Activated effector memory CD4-positive, alpha-beta T cell treated with Interleukin-2 at 50 U/mL for 16 hours (primary cell): Measurements from ENCODE around the gene GCNT3.
A peak's percentile ranks its signal among the peaks of the same experiment; 100 is the strongest.
"Not testable (repeated sequence)": the region's sequence is repeated elsewhere in the genome, so short reads cannot be mapped to it uniquely, and the experiment has no call there.

Source experiments
- DNase-seq: peaks from one replicate; pipeline ENCODE4 v3.0.0-alpha.2; 2020

Gene GCNT3

GRCh38 chr15:59618406-59618805 lies 6.8 kb downstream of the GCNT3 start:
- DNase-seq: no peak

GRCh38 chr15:59622289-59622688 lies 10.7 kb downstream of the GCNT3 start:
- no peak for DNase-seq

- DNase-seq: no peak
Measured at GRCh38 chr15:59632714-59633113, 21.1 kb downstream of the GCNT3 start.

- no peak for DNase-seq
Measured at GRCh38 chr15:59636184-59636583, 24.6 kb downstream of the GCNT3 start.

GRCh38 chr15:59637507-59637906 lies 25.9 kb downstream of the GCNT3 start:
- DNase-seq: not testable (repeated sequence)

GRCh38 chr15:59642351-59642750 lies 30.8 kb downstream of the GCNT3 start:
- DNase-seq: no peak

- no peak for DNase-seq
Measured at GRCh38 chr15:59644756-59645155, 33.2 kb downstream of the GCNT3 start.

GRCh38 chr15:59645812-59646211 lies 34.2 kb downstream of the GCNT3 start:
- not testable (repeated sequence) for DNase-seq

- no peak for DNase-seq
Measured at GRCh38 chr15:59646277-59646676, 34.7 kb downstream of the GCNT3 start.

GRCh38 chr15:59647085-59647484 lies 35.5 kb downstream of the GCNT3 start:
- no peak for DNase-seq

- DNase-seq: no peak
Measured at GRCh38 chr15:59649603-59650002, 38.0 kb downstream of the GCNT3 start.

GRCh38 chr15:59654046-59654445 lies 42.5 kb downstream of the GCNT3 start:
- DNase-seq: no peak

GRCh38 chr15:59656897-59657634 lies 45.5 kb downstream of the GCNT3 start, which contains the start of gene GTF2A2:
Gene GTF2A2, minus strand, starts transcription at chr15:59657515. Its CDS starts 5,238 bp downstream, at chr15:59652277.
- DNase-seq: peak; percentile 88

GRCh38 chr15:59657635-59658125 lies 46.1 kb downstream of the GCNT3 start:
- DNase-seq: no peak

GRCh38 chr15:59659366-59659765 lies 47.8 kb downstream of the GCNT3 start:
- DNase-seq: no peak

- DNase-seq: no peak
Measured at GRCh38 chr15:59662260-59662659, 50.7 kb downstream of the GCNT3 start.

- DNase-seq: no peak
Measured at GRCh38 chr15:59668556-59668955, 57.0 kb downstream of the GCNT3 start.
